Left lung (tissue), 10 donors: Measurements from ENCODE around the gene FLYWCH2. TPM values are rescaled to one million over a fixed set of nuclear protein-coding genes. Genes with fewer than 3 reads are reported as not detected.

Experiments used
- ATAC-seq: fragments of 200-7000 bp; cut with Tn5 transposase; one replicate; pipeline ENCODE4 v1.9.1; 2020; ENCODE audit warnings: moderate library complexity
- DNase-seq, 4 donors: peaks; one replicate each; pipeline ENCODE4 v3.0.0-alpha.2; 2013 to 2020
- H3K27ac ChIP-seq, 2 donors: fragments of 200-600 bp; sonication (generic) in 1 of 2; one replicate each; pipeline versions ENCODE4 v1.5.0 to v1.8.0; 2020 to 2021
- H3K27me3 ChIP-seq, 2 donors: fragments of 200-600 bp; sonication (generic) in 1 of 2; one replicate each; pipeline versions ENCODE4 v1.5.0 to v1.8.0; 2020 to 2021
- H3K36me3 ChIP-seq, 2 donors: fragments of 200-600 bp; sonication (generic) in 1 of 2; one replicate each; pipeline versions ENCODE4 v1.5.0 to v1.8.0; 2020 to 2021
- H3K4me1 ChIP-seq, 2 donors: fragments of 200-600 bp; one replicate each; pipeline ENCODE4 v1.8.0; 2021
- H3K4me3 ChIP-seq, 2 donors: fragments of 200-600 bp; sonication (generic) in 1 of 2; one replicate each; pipeline versions ENCODE4 v1.5.0 to v1.8.0; 2020 to 2021; ENCODE audit warnings: mild to moderate bottlenecking in 1 of 2
- H3K9me3 ChIP-seq, 2 donors: fragments of 200-600 bp; sonication (generic) in 1 of 2; one replicate each; pipeline versions ENCODE4 v1.5.0 to v1.8.0; 2020 to 2021
- CTCF ChIP-seq, 2 donors: fragments of 200-600 bp; sonication (generic) in 1 of 2; IDR thresholded peaks; one replicate each; pipeline versions ENCODE4 v1.5.0 to v1.8.0; 2021; ENCODE audit warnings: antibody characterized with exemption in 2 of 2
- intact Hi-C, 2 donors: fragments of 100-400 bp; cut with DNase I; formaldehyde crosslinking; loops; one replicate each; pipeline versions ENCODE4 v1.11.2 to v1.14.2; 2022
- polyA plus RNA-seq, 6 donors: library from polyadenylated mRNA; unstranded; fragments of 120-200 nt; gene quantifications; one replicate each; pipeline ENCODE4 v1.2.1, GENCODE V29; 2013; ENCODE audit not compliant: insufficient read length in 6 of 6
- total RNA-seq, 2 donors: library from RNA; stranded (reverse); fragmentation: NEBNext Ultra II Directional; extraction: Animal tissue kit (Norgen Biotek cat#: 25700); gene quantifications; one replicate each; pipeline ENCODE4 v1.2.1, GENCODE V29; 2021
- donor health status: DM: no; HTN: yes; CAD: no.
- donor health status: DM: no; HTN: no; CAD: no.

FLYWCH2 gene
- total and polyA plus RNA-seq, 8 donors = 15.6 to 24.5 (median 20.9) TPM

GRCh38 chr16:2871926-2872325 lies 11.1 kb upstream of the FLYWCH2 start:
- intact Hi-C loops = loop anchor here in 1 of 2 donors (10.0 kb wide), 1 partner anchor 53 kb away; no protein-coding TSS in a partner anchor
- Histone ChIP-seq H3K27me3 (no peaks in the 10 kb centered on the region), H3K27ac (no peak overlapping the region), H3K4me3 (no peak overlapping the region), H3K36me3 (no peaks in the 10 kb centered on the region), H3K9me3 (no peaks in the 10 kb centered on the region), H3K4me1 (peaks cover 6 to 15% of the 10 kb centered on the region in 2 donors)
- no peak for TF ChIP-seq CTCF (IDR thresholded peaks at IDR 0.05)
- ATAC-seq (no peak), DNase-seq (peak in 1 of 4 donors; percentile 53)

GRCh38 chr16:2874032-2874911 lies 8.7 kb upstream of the FLYWCH2 start:
- no peak overlapping the region for H3K27ac ChIP-seq
- TF ChIP-seq CTCF (IDR thresholded peaks at IDR 0.05) = no peak
- no peaks in the 10 kb centered on the region for H3K9me3 ChIP-seq
- H3K4me1 ChIP-seq = peaks cover 0 to 6% of the 10 kb centered on the region in 2 donors
- no peak for DNase-seq
- H3K4me3 ChIP-seq = no peak overlapping the region
- intact Hi-C loops = loop anchor here in 1 of 2 donors (10.0 kb wide), 1 partner anchor 51 kb away; no protein-coding TSS in a partner anchor
- no peaks in the 10 kb centered on the region for H3K36me3 ChIP-seq
- ATAC-seq = no peak
- no peaks in the 10 kb centered on the region for H3K27me3 ChIP-seq

GRCh38 chr16:2874912-2875362 lies 8.1 kb upstream of the FLYWCH2 start:
- ATAC-seq = peak; percentile 100
- H3K36me3 ChIP-seq = no peaks in the 10 kb centered on the region
- intact Hi-C loops = loop anchor here in 1 of 2 donors (10.0 kb wide), 1 partner anchor 50 kb away; no protein-coding TSS in a partner anchor

GRCh38 chr16:2879854-2880508 lies 3.0 kb upstream of the FLYWCH2 start:
- H3K9me3 ChIP-seq = no peaks in the 10 kb centered on the region
- H3K4me1 ChIP-seq = peaks cover 7 to 17% of the 10 kb centered on the region in 2 donors
- DNase-seq (no peak), ATAC-seq (no peak)
- TF ChIP-seq CTCF (IDR thresholded peaks at IDR 0.05) = no peak
- intact Hi-C loops = loop anchor here in 1 of 2 donors (10.0 kb wide), 1 partner anchor 45 kb away; no protein-coding TSS in a partner anchor
- no peak overlapping the region for H3K27ac ChIP-seq
- H3K4me3 ChIP-seq = no peak overlapping the region
- H3K27me3 ChIP-seq = no peaks in the 10 kb centered on the region
- H3K36me3 ChIP-seq = no peaks in the 10 kb centered on the region

More at GRCh38 chr16:2874912-2875362, 8.1 kb upstream of the FLYWCH2 start:
- Histone ChIP-seq H3K27ac (no peak overlapping the region), H3K27me3 (no peaks in the 10 kb centered on the region), H3K9me3 (no peaks in the 10 kb centered on the region), H3K4me1 (peaks cover 0 to 6% of the 10 kb centered on the region in 2 donors), H3K4me3 (no peak overlapping the region)
- peak; percentile 94 to 96 for TF ChIP-seq CTCF (IDR thresholded peaks at IDR 0.05)
- peak; percentile 50 to 96 (median 83) for DNase-seq
